Measurements from ENCODE around the gene CNTNAP2. TPM values are rescaled to one million over a fixed set of nuclear protein-coding genes. Genes with fewer than 3 reads are reported as not detected.

The CNTNAP2 gene
- total and polyA plus RNA-seq, 2 of the 8 experiments (the other 6 are each of a cell fraction or from before 2014, with no cell fraction given): 27.9 to 71.0 TPM

GRCh38 chr7:148436135-148436534 is 2319.5 kb downstream of the CNTNAP2 start:
- CTCF ChIA-PET (ENCODE audit: partially characterized antibody): no interaction called here
- H4K8ac ChIP-seq (ENCODE audit: extremely low read depth, insufficient read depth, low read length): no peak overlapping the region
- TF ChIP-seq MAFK (IDR thresholded peaks at IDR 0.05; ENCODE audit: low read depth, low read length) (no peak), CBX8 (IDR thresholded peaks at IDR 0.05; ENCODE audit: borderline replicate concordance, low read depth, low read length) (no peak), EP300 (IDR thresholded peaks at IDR 0.05; ENCODE audit: borderline replicate concordance in 1 of 2, low read depth in 2 of 2, low read length in 2 of 2) (no peak), MAX (IDR thresholded peaks at IDR 0.05) (no peak), JUN (IDR thresholded peaks at IDR 0.05; ENCODE audit: low read depth, low read length) (no peak), SIRT6 (IDR thresholded peaks at IDR 0.05; ENCODE audit: low read length) (no peak), KDM1A (IDR thresholded peaks at IDR 0.05; ENCODE audit: borderline replicate concordance, low read length) (no peak), HDAC6 (IDR thresholded peaks at IDR 0.05; ENCODE audit: low read depth, low read length) (no peak), BACH1 (IDR thresholded peaks at IDR 0.05; ENCODE audit: low read length) (no peak), CREB1 (IDR thresholded peaks at IDR 0.05) (no peak)
- no peak overlapping the region for H2BK120ac ChIP-seq (replicated peaks; ENCODE audit: low read depth, low read length)
- H2BK5ac ChIP-seq (ENCODE audit: low read depth, low read length): no peak overlapping the region
- no peaks in the 10 kb centered on the region for H4K20me1 ChIP-seq (replicated peaks in 1 of 2; ENCODE audit: control insufficient read depth in 1 of 2, insufficient read depth in 2 of 2, low read length in 2 of 2)
- H3K56ac ChIP-seq (replicated peaks; ENCODE audit: insufficient read length, low read depth, low read length): no peak overlapping the region
- no peak overlapping the region for H2AFZ ChIP-seq (ENCODE audit: low read length)
- H3K9me3 ChIP-seq (ENCODE audit: insufficient read depth in 2 of 2, low read depth in 1 of 2, low read length in 1 of 2): no peaks in the 10 kb centered on the region
- no peak overlapping the region for H3K27ac ChIP-seq (ENCODE audit: low read depth, low read length)
- POLR2A ChIA-PET (ENCODE audit: partially characterized antibody): no interaction called here
- no peak overlapping the region for H2BK20ac ChIP-seq (ENCODE audit: low read length)
- no peak overlapping the region for H3K14ac ChIP-seq (ENCODE audit: insufficient read length)
- H2AK5ac ChIP-seq (ENCODE audit: low read depth, low read length): no peak overlapping the region
- H4K91ac ChIP-seq (replicated peaks; ENCODE audit: insufficient read length, low read length): no peak overlapping the region
- H3K36me3 ChIP-seq (ENCODE audit: control insufficient read depth in 2 of 4, insufficient read depth in 4 of 4, low read length in 3 of 4): no peaks in the 10 kb centered on the region
- H2BK12ac ChIP-seq (ENCODE audit: low read depth, low read length): no peak overlapping the region
- 88% methylated on average over 4 of the region's 4 CpGs; no CpG with 5 or more reads in 1 of the 2 experiments for WGBS, 2 experiments (ENCODE audit: extremely low coverage in 1 of 2, insufficient coverage in 1 of 2, insufficient read length in 1 of 2, insufficient replicate concordance in 2 of 2, low coverage in 1 of 2, low lambda C conversion rate in 2 of 2, missing lambda C conversion rate in 1 of 2)
- H4K5ac ChIP-seq (ENCODE audit: insufficient read length, low read depth, low read length): no peak overlapping the region
- FAIRE-seq: no peak
- no peaks in the 10 kb centered on the region; a peak in 1 of 7 replicates for H3K4me1 ChIP-seq (replicated peaks in 1 of 4; ENCODE audit: control insufficient read depth in 3 of 4, insufficient read depth in 4 of 4, low read length in 3 of 4)
- H3K79me2 ChIP-seq (ENCODE audit: control insufficient read depth in 1 of 2, insufficient read depth in 2 of 2, low read length in 2 of 2): no peaks in the 10 kb centered on the region
- no peak overlapping the region for H3K23ac ChIP-seq (ENCODE audit: insufficient read length)
- H3K4me3 ChIP-seq (ENCODE audit: extremely low read depth in 1 of 4, insufficient read depth in 2 of 4, low read depth in 3 of 4, low read length in 4 of 4): no peak overlapping the region
- H3K23me2 ChIP-seq (ENCODE audit: low read depth, low read length): no peaks in the 10 kb centered on the region
- DNase-seq (ENCODE audit: low read depth in 1 of 2, low spot score in 2 of 2): no peak
- H3K4me2 ChIP-seq (ENCODE audit: insufficient read depth in 1 of 2, low read depth in 2 of 2, low read length in 2 of 2): no peak overlapping the region
- H3K27me3 ChIP-seq (replicated peaks in 1 of 4; ENCODE audit: control insufficient read depth in 3 of 4, extremely low read depth in 1 of 4, insufficient read depth in 3 of 4, low read length in 3 of 4): no peaks in the 10 kb centered on the region
- H3K18ac ChIP-seq (ENCODE audit: extremely low read depth, low read length): no peak overlapping the region
- H3K9ac ChIP-seq (replicated peaks in 1 of 4; ENCODE audit: extremely low read depth in 1 of 4, low read depth in 3 of 4, low read length in 3 of 4): no peak overlapping the region
- no peak overlapping the region for H2BK15ac ChIP-seq (ENCODE audit: low read length)
- no peak overlapping the region for H3K4ac ChIP-seq (replicated peaks; ENCODE audit: insufficient read length, low read depth, low read length)
- no peaks in the 10 kb centered on the region for H3K79me1 ChIP-seq (ENCODE audit: low read depth, low read length)
